HEK293T (cell line): ENCODE measurements around the gene ARL3.

Source experiments
- CTCF ChIA-PET: fragments of 350-600 bp; formaldehyde crosslinking; extraction: SDS; loops from one replicate; lab custom pipeline; 2021; ENCODE audit warnings: antibody characterized with exemption, inconsistent platforms; lab: Yijun Ruan, JAX
- POLR2A ChIA-PET: fragments of 350-600 bp; formaldehyde crosslinking; extraction: SDS; loops from one replicate; lab custom pipeline; 2020; ENCODE audit warnings: antibody characterized with exemption, inconsistent platforms; lab: Yijun Ruan, JAX
- DNase-seq: peaks from one replicate; pipeline ENCODE4 v3.0.0; 2012; ENCODE audit warnings: mixed read lengths; ENCODE audit errors: extremely low spot score
- ARNT ChIP-seq: fragments of 450-650 bp; IDR thresholded peaks from 2 replicates; pipeline ENCODE4 v1.6.1; 2017; ENCODE audit warnings: mild to moderate bottlenecking
- BHLHE40 ChIP-seq: fragments of 450-650 bp; IDR thresholded peaks from 2 replicates; pipeline ENCODE4 v1.6.1; 2016; ENCODE audit warnings: mild to moderate bottlenecking, moderate library complexity, borderline replicate concordance
- CTBP1 ChIP-seq: fragments of 450-650 bp; IDR thresholded peaks from 2 replicates; pipeline ENCODE4 v1.6.1; 2016; ENCODE audit warnings: borderline replicate concordance
- ELF4 ChIP-seq: fragments of 450-650 bp; IDR thresholded peaks from 2 replicates; pipeline ENCODE4 v1.6.1; 2017; ENCODE audit warnings: antibody characterized with exemption
- FOXA1 ChIP-seq: fragments of 450-650 bp; IDR thresholded peaks from 2 replicates; pipeline ENCODE4 v1.6.1; 2016; ENCODE audit warnings: mild to moderate bottlenecking
- FOXK2 ChIP-seq: fragments of 450-650 bp; IDR thresholded peaks from 2 replicates; pipeline ENCODE4 v1.6.1; 2016; ENCODE audit warnings: mild to moderate bottlenecking
- FOXM1 ChIP-seq: fragments of 450-650 bp; IDR thresholded peaks from 2 replicates; pipeline ENCODE4 v1.6.1; 2017; ENCODE audit warnings: mild to moderate bottlenecking, borderline replicate concordance
- HDGF ChIP-seq: fragments of 450-650 bp; IDR thresholded peaks from 2 replicates; pipeline ENCODE4 v1.6.1; 2017; ENCODE audit warnings: antibody characterized with exemption, borderline replicate concordance
- L3MBTL2 ChIP-seq: fragments of 450-650 bp; conservative IDR thresholded peaks from 2 replicates; pipeline ENCODE4 v1.6.1; 2016; ENCODE audit warnings: mild to moderate bottlenecking
- LEF1 ChIP-seq: fragments of 450-650 bp; IDR thresholded peaks from 2 replicates; pipeline ENCODE4 v1.6.1; 2017; ENCODE audit warnings: mild to moderate bottlenecking, borderline replicate concordance
- NFRKB ChIP-seq: fragments of 450-650 bp; IDR thresholded peaks from 2 replicates; pipeline ENCODE4 v1.6.1; 2016; ENCODE audit warnings: mild to moderate bottlenecking, moderate library complexity
- PKNOX1 ChIP-seq: fragments of 450-650 bp; IDR thresholded peaks from 2 replicates; pipeline ENCODE4 v1.6.1; 2016
- SP1 ChIP-seq: fragments of 450-650 bp; IDR thresholded peaks from 2 replicates; pipeline ENCODE4 v1.6.1; 2017
- SUZ12 ChIP-seq: fragments of 450-650 bp; IDR thresholded peaks from 2 replicates; pipeline ENCODE4 v1.6.1; 2016; ENCODE audit warnings: mild to moderate bottlenecking
- TARDBP ChIP-seq: fragments of 450-650 bp; IDR thresholded peaks from 2 replicates; pipeline ENCODE4 v1.6.1; 2016
- ZNF384 ChIP-seq: fragments of 450-650 bp; IDR thresholded peaks from 2 replicates; pipeline ENCODE4 v1.6.1; 2016

Gene ARL3

GRCh38 chr10:102681696-102682095 is 32.5 kb downstream of the ARL3 start:
- CTCF ChIA-PET, result interaction anchor here (1.0 kb wide), 1 partner anchor 16 kb away, joined by 3 read pairs; no protein-coding TSS in a partner anchor
- no peak for DNase-seq
- POLR2A ChIA-PET, result no interaction called here
- TF ChIP-seq FOXK2 (no peak), BHLHE40 (no peak), TARDBP (no peak), L3MBTL2 (no peak), ZNF384 (no peak), ARNT (no peak), LEF1 (no peak), CTBP1 (no peak), PKNOX1 (no peak), SUZ12 (no peak), HDGF (no peak), ELF4 (no peak), NFRKB (no peak), FOXA1 (no peak), FOXM1 (no peak)

GRCh38 chr10:102679596-102679995 is 34.6 kb downstream of the ARL3 start:
- ChIA-PET CTCF (interaction anchor here (0.8 to 2.9 kb wide), 9 partner anchors 9 to 48 kb away, joined by 3 to 25 read pairs (median 7); partner anchors contain the start of gene ARL3), POLR2A (interaction anchor here (1.1 to 3.5 kb wide), 5 partner anchors 31 to 59 kb away, joined by 3 to 20 read pairs (median 4); partner anchors contain the start of genes ARL3 and SFXN2)
- DNase-seq, result peak; percentile 6
- no peak for TF ChIP-seq FOXA1
- TF ChIP-seq FOXM1, result no peak
- TF ChIP-seq BHLHE40, result no peak
- no peak for TF ChIP-seq SP1
- TF ChIP-seq TARDBP, result no peak
- TF ChIP-seq CTBP1, result no peak
- TF ChIP-seq SUZ12, result no peak
- TF ChIP-seq PKNOX1, result no peak
- TF ChIP-seq LEF1, result no peak
- no peak for TF ChIP-seq L3MBTL2
- TF ChIP-seq ELF4, result no peak

- TF ChIP-seq L3MBTL2 (peak; percentile 40; the same call in 1 of the 2 replicates), FOXK2 (no peak)
- peak; percentile 85 for DNase-seq
- CTCF ChIA-PET, result interaction anchor here (0.7 to 2.9 kb wide), 13 partner anchors 8 to 48 kb away, joined by 3 to 25 read pairs (median 5); partner anchors contain the start of gene ARL3
- POLR2A ChIA-PET, result interaction anchor here (1.1 to 3.5 kb wide), 5 partner anchors 32 to 60 kb away, joined by 3 to 20 read pairs (median 4); partner anchors contain the start of genes ARL3 and SFXN2
These were observed 35.3 kb downstream of the ARL3 start for GRCh38 chr10:102678842-102679289.

- ChIA-PET CTCF (interaction anchor here (0.7 to 2.9 kb wide), 11 partner anchors 8 to 525 kb away, joined by 3 to 25 read pairs (median 5); partner anchors contain the start of gene ARL3), POLR2A (interaction anchor here (1.1 to 3.5 kb wide), 4 partner anchors 32 to 36 kb away, joined by 3 to 20 read pairs (median 5); partner anchors contain the start of genes ARL3 and SFXN2)
- DNase-seq, result no peak
- TF ChIP-seq FOXM1 (no peak), FOXK2 (no peak), SP1 (no peak), HDGF (no peak), PKNOX1 (no peak)
These were observed 36.2 kb downstream of the ARL3 start for GRCh38 chr10:102678068-102678400.

- POLR2A ChIA-PET, result interaction anchor here (1.1 to 3.5 kb wide), 4 partner anchors 24 to 37 kb away, joined by 3 to 20 read pairs (median 4); partner anchors contain the start of genes ARL3 and SFXN2
- DNase-seq, result no peak
- CTCF ChIA-PET, result interaction anchor here (1.0 to 2.9 kb wide), 9 partner anchors 7 to 36 kb away, joined by 3 to 25 read pairs (median 5); partner anchors contain the start of gene ARL3
- no peak for TF ChIP-seq FOXM1
These were observed 36.7 kb downstream of the ARL3 start for GRCh38 chr10:102677331-102678067.

GRCh38 chr10:102676534-102677315 is 37.5 kb downstream of the ARL3 start:
- DNase-seq, result no peak
- TF ChIP-seq NFRKB (no peak), BHLHE40 (no peak), LEF1 (no peak), ELF4 (no peak), ARNT (no peak), CTBP1 (no peak), SP1 (no peak), PKNOX1 (no peak), FOXK2 (no peak), FOXA1 (no peak), SUZ12 (no peak), ZNF384 (no peak), FOXM1 (no peak), L3MBTL2 (no peak), TARDBP (no peak), HDGF (no peak)
- ChIA-PET POLR2A (interaction anchor here (1.1 to 1.9 kb wide), 3 partner anchors 23 to 37 kb away, joined by 3 to 7 read pairs (median 6); partner anchors contain the start of gene ARL3), CTCF (interaction anchor here (0.6 to 1.7 kb wide), 4 partner anchors 10 to 27 kb away, joined by 3 to 4 read pairs (median 3); no protein-coding TSS in a partner anchor)
